ENCODE data around the gene PLCL1.

Gene PLCL1

DNA sequence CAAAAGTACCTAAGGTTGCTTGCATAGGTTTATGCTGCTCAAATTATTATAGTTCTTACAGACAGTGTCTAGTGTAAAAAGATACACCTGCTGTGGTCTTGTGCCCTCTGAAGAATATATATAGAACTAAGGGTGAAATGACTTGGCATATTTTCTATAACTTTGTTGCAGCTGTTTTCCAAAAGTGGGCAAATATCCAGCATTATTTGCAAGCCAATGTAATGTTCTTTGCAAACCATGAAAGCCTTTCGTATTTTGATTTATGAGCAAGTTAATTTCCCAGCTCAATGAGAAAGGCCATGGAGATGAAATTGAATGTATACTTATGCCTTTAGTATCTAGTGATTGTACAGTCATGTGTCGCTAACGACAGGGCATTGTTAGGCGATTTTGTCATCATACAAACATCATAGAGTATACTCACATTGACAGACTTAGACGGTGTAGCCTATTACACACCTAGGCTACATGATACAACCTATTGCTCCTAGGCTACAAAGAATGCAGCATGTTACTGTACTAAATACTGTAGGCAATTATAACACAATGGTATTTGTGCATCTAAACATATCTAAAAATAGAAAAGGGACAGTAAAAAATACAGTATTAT is 116.3 kb downstream of the PLCL1 start:
- no peak for DNase-seq (ENCODE audit: low spot score)
- no peak for TF ChIP-seq CTCF (IDR thresholded peaks at IDR 0.05; ENCODE audit: borderline replicate concordance, control extremely low read depth, extremely low read depth, insufficient read depth, missing control alignments)
- in situ Hi-C loops (cut with MboI; ENCODE audit: low sequenced_read_pairs, unreplicated experiment), result no loop called here

DNA sequence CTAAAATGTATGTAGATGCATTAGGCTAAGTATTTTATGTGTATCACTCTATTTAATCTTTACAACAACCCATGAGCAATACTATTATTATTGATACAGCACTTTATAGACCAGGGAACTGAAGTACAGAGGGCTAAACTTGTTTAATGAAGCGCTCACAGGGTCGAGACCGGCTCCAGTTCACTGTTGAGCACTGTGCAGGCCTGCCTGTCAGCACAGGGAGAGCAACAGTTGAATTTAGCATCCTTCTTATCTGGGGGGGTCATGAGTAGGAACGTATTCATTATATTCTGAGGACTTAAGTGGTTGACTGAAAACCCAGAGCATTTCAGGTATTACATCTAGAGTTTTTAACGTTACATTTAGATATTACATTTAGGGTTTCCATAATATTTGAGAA is 120.1 kb downstream of the PLCL1 start:
- no peak for DNase-seq (ENCODE audit: low spot score)
- TF ChIP-seq CTCF (IDR thresholded peaks at IDR 0.05; ENCODE audit: borderline replicate concordance, control extremely low read depth, extremely low read depth, insufficient read depth, missing control alignments), result no peak
- in situ Hi-C loops (cut with MboI; ENCODE audit: low sequenced_read_pairs, unreplicated experiment), result no loop called here

DNA sequence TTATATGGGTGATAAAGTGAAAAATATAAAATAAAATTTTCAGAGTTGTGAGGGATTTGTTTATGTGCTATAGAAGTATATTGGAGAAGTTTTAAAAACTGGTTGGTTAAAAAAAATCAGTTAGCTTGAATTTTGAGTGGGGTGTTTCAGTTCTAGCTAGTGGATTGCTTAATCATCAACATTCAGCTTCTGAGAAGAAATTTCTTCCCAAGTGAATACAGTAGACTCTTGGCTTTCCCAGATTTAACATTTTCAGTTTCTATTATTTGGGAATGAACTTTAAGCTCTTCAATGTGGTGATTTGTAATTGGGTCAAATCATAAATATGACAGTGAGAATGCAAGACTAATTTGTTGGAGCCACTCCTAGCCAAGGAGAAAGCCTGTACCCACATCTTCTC is 120.8 kb downstream of the PLCL1 start:
- in situ Hi-C loops (cut with MboI; ENCODE audit: low sequenced_read_pairs, unreplicated experiment), result no loop called here
- TF ChIP-seq CTCF (IDR thresholded peaks at IDR 0.05; ENCODE audit: borderline replicate concordance, control extremely low read depth, extremely low read depth, insufficient read depth, missing control alignments), result no peak
- no peak for DNase-seq (ENCODE audit: low spot score)

- no peak for TF ChIP-seq CTCF (IDR thresholded peaks at IDR 0.05; ENCODE audit: borderline replicate concordance, control extremely low read depth, extremely low read depth, insufficient read depth, missing control alignments)
- DNase-seq (ENCODE audit: low spot score), result no peak
- in situ Hi-C loops (cut with MboI; ENCODE audit: low sequenced_read_pairs, unreplicated experiment), result no loop called here
Observed at GRCh38 chr2:197925976-197926375, 121.6 kb downstream of the PLCL1 start.

DNA sequence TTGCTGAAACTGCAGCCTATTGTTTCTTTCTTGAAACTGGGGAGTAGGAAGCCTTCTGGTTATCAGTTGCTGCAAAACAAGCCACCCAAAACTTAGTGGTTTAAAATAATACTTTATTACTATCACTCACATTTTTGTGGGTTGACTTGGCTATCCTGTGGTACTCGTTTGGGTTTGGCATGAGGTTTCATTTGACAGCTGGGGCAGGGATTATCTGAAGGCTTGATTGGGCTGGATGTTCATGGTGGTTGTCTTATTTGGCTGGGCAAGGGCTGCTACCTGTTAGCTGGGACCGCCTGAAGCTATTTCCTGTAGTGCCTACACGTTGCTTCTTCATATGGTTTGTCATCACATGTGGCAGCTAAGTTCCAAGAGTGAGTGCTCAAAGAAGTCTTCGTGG is 122.3 kb downstream of the PLCL1 start:
- in situ Hi-C loops (cut with MboI; ENCODE audit: low sequenced_read_pairs, unreplicated experiment), result no loop called here
- no peak for DNase-seq (ENCODE audit: low spot score)
- no peak for TF ChIP-seq CTCF (IDR thresholded peaks at IDR 0.05; ENCODE audit: borderline replicate concordance, control extremely low read depth, extremely low read depth, insufficient read depth, missing control alignments)

- TF ChIP-seq CTCF (IDR thresholded peaks at IDR 0.05; ENCODE audit: borderline replicate concordance, control extremely low read depth, extremely low read depth, insufficient read depth, missing control alignments), result no peak
- no peak for DNase-seq (ENCODE audit: low spot score)
- in situ Hi-C loops (cut with MboI; ENCODE audit: low sequenced_read_pairs, unreplicated experiment), result no loop called here
Observed at GRCh38 chr2:197927994-197928393, 123.6 kb downstream of the PLCL1 start.

All from GM13976 (cell line).